Measurements from ENCODE around the gene BLTP3A. TPM values are rescaled to one million over a fixed set of nuclear protein-coding genes. Genes with fewer than 3 reads are reported as not detected.
"Not testable (repeated sequence)": the region's sequence is repeated elsewhere in the genome, so short reads cannot be mapped to it uniquely, and the experiment has no call there.

The BLTP3A gene
- total RNA-seq, 1 donor from 2014 or later = 12.4 TPM

DNA sequence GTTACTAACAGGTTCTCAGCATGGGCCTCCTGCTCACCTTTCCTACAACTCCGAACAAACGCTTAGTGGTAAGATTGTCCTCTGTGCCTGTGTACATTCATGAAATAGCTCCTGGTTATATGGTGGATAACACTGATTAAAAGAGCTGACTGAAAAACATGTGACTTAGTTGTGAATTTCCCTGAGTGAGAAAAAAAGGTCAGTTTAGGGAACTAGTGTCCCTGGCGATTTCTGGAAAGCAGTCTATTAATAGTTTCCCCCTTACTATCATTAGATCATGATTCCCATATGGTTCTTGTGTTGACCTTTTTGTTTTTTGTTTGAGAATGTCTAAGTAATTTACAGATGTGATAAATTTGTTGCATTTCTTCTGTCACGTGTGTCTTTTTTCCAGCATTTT lies 18.9 kb upstream of the BLTP3A start:
- Mint-ChIP-seq H3K9me3 (ENCODE audit: unreplicated experiment) (no peaks in the 10 kb centered on the region), H3K4me3 (ENCODE audit: unreplicated experiment) (no peak overlapping the region), H3K4me1 (ENCODE audit: unreplicated experiment) (no peaks in the 10 kb centered on the region), H3K27me3 (ENCODE audit: unreplicated experiment) (no peaks in the 10 kb centered on the region), H3K27ac (ENCODE audit: unreplicated experiment) (no peak overlapping the region), H3K36me3 (ENCODE audit: low read depth, unreplicated experiment) (no peaks in the 10 kb centered on the region)
- TF ChIP-seq, protein P1, sequence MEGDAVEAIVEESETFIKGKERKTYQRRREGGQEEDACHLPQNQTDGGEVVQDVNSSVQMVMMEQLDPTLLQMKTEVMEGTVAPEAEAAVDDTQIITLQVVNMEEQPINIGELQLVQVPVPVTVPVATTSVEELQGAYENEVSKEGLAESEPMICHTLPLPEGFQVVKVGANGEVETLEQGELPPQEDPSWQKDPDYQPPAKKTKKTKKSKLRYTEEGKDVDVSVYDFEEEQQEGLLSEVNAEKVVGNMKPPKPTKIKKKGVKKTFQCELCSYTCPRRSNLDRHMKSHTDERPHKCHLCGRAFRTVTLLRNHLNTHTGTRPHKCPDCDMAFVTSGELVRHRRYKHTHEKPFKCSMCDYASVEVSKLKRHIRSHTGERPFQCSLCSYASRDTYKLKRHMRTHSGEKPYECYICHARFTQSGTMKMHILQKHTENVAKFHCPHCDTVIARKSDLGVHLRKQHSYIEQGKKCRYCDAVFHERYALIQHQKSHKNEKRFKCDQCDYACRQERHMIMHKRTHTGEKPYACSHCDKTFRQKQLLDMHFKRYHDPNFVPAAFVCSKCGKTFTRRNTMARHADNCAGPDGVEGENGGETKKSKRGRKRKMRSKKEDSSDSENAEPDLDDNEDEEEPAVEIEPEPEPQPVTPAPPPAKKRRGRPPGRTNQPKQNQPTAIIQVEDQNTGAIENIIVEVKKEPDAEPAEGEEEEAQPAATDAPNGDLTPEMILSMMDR (IDR thresholded peaks at IDR 0.05; ENCODE audit: unreplicated experiment) = no peak
- no peak for DNase-seq (ENCODE audit: low spot score)

DNA sequence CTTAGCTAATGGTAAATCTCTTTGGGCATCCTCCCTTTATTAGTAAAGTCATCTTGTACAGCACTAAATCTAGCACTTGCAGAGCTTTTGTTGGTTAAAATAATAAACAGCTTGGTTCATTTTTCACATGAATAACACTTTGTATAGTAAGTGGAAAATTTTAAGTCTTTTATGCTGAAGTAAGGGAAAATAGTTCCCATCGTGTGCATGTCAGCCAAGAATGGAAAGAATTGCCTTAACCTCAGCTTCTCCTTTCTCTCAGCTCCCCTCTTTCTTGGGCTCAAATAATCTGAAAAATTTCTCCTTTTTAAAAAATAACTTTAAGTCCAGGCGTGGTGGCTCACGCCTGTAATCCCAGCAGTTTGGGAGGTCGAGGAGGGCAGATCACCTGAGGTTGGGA lies 18.0 kb upstream of the BLTP3A start:
- DNase-seq (ENCODE audit: low spot score) = no peak
- Mint-ChIP-seq H3K9me3 (ENCODE audit: unreplicated experiment) (no peaks in the 10 kb centered on the region), H3K36me3 (ENCODE audit: low read depth, unreplicated experiment) (peaks cover 3% of the 10 kb centered on the region), H3K4me1 (ENCODE audit: unreplicated experiment) (no peaks in the 10 kb centered on the region), H3K27ac (ENCODE audit: unreplicated experiment) (no peak overlapping the region), H3K27me3 (ENCODE audit: unreplicated experiment) (no peaks in the 10 kb centered on the region), H3K4me3 (ENCODE audit: unreplicated experiment) (no peak overlapping the region)
- TF ChIP-seq, protein P1 (IDR thresholded peaks at IDR 0.05; ENCODE audit: unreplicated experiment) = no peak

DNA sequence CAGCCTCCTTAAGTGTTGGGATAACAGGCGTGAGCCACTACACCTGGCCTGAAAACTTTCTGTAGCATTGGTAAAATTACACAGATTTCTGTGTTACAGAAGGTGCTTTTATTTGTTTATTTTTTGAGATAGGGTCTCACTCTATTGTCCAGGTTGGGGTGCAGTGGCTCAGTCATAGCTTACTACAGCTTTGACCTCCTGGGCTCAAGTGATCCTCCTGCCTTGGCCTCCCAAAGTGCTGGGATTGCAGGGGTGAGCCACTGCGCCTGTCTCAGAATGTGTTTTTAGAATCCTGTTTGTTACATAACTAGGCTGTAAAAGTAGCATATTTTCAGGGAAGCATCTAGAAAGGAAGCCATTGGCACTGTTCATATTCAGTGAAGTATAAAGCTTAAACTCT lies 16.9 kb upstream of the BLTP3A start:
- DNase-seq (ENCODE audit: low spot score) = no peak
- no peaks in the 10 kb centered on the region for H3K27me3 Mint-ChIP-seq (ENCODE audit: unreplicated experiment)
- TF ChIP-seq, protein P1 (IDR thresholded peaks at IDR 0.05; ENCODE audit: unreplicated experiment) = no peak
- H3K9me3 Mint-ChIP-seq (ENCODE audit: unreplicated experiment) = no peaks in the 10 kb centered on the region
- H3K4me1 Mint-ChIP-seq (ENCODE audit: unreplicated experiment) = no peaks in the 10 kb centered on the region
- H3K36me3 Mint-ChIP-seq (ENCODE audit: low read depth, unreplicated experiment) = peaks cover 4% of the 10 kb centered on the region
- no peak overlapping the region for H3K27ac Mint-ChIP-seq (ENCODE audit: unreplicated experiment)
- H3K4me3 Mint-ChIP-seq (ENCODE audit: unreplicated experiment) = no peak overlapping the region

DNA sequence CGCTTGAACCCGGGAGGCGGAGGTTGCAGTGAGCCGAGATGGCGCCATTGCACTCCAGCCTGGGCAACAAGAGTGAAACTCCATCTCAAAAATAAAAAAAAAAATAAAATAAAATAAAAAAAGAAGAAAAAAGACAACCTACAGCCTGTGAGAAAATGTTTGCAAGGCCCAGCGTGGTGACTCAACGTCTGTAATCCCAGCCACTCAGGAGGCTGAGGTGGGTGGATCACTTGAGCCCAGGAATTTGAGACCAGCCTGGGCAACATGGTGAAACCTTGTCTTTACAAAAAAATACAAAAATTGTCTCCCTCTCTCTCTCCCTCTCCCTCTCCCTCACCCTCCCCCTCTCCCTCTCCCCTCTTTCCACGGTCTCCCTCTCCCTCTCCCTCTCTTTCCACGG lies 6.5 kb upstream of the BLTP3A start:
- not testable (repeated sequence) for H3K27me3 Mint-ChIP-seq (ENCODE audit: unreplicated experiment); H3K4me1 Mint-ChIP-seq (ENCODE audit: unreplicated experiment); H3K27ac Mint-ChIP-seq (ENCODE audit: unreplicated experiment); H3K9me3 Mint-ChIP-seq (ENCODE audit: unreplicated experiment); H3K4me3 Mint-ChIP-seq (ENCODE audit: unreplicated experiment); H3K36me3 Mint-ChIP-seq (ENCODE audit: low read depth, unreplicated experiment); DNase-seq (ENCODE audit: low spot score)

DNA sequence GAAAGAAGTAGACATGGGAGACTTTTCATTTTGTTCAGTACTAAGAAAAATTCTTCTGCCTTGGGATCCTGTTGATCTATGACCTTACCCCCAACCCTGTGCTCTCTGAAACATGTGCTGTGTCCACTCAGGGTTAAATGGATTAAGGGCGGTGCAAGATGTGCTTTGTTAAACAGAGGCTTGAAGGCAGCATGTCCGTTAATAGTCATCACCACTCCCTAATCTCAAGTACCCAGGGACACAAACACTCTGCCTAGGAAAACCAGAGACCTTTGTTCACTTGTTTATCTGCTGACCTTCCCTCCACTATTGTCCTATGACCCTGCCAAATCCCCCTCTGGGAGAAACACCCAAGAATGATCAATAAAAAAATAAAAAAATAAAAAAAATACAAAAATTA lies 4.7 kb upstream of the BLTP3A start:
- H3K27ac Mint-ChIP-seq (ENCODE audit: unreplicated experiment); H3K36me3 Mint-ChIP-seq (ENCODE audit: low read depth, unreplicated experiment); H3K9me3 Mint-ChIP-seq (ENCODE audit: unreplicated experiment); H3K4me3 Mint-ChIP-seq (ENCODE audit: unreplicated experiment); H3K4me1 Mint-ChIP-seq (ENCODE audit: unreplicated experiment); H3K27me3 Mint-ChIP-seq (ENCODE audit: unreplicated experiment); DNase-seq (ENCODE audit: low spot score): not testable (repeated sequence)

DNA sequence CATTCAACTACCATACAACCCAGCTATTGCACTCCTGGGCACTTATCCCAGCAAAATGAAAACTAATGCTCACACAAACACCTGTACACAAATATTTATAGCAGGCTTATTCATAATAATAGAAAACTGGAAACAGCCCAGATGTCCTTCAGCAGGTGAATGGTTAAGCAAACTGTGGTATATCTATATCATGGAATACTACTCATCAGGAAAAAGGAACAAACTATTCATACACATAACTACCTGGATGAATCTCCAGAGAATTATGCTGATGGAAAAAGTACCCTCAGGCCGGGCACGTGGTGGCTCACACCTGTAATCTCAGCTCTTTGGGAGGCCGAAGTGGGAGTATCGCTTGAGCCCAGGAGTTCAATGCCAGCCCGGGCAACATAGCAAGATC lies 3.8 kb upstream of the BLTP3A start:
- TF ChIP-seq, protein P1 (IDR thresholded peaks at IDR 0.05; ENCODE audit: unreplicated experiment) = no peak
- Mint-ChIP-seq H3K9me3 (ENCODE audit: unreplicated experiment) (no peaks in the 10 kb centered on the region), H3K4me1 (ENCODE audit: unreplicated experiment) (peaks cover 14% of the 10 kb centered on the region), H3K36me3 (ENCODE audit: low read depth, unreplicated experiment) (no peaks in the 10 kb centered on the region), H3K27ac (ENCODE audit: unreplicated experiment) (no peak overlapping the region), H3K4me3 (ENCODE audit: unreplicated experiment) (no peak overlapping the region), H3K27me3 (ENCODE audit: unreplicated experiment) (peaks cover 4% of the 10 kb centered on the region)
- no peak for DNase-seq (ENCODE audit: low spot score)
